HepG2 (cell line): ENCODE measurements around the gene LCN2. TPM values are rescaled to one million over a fixed set of nuclear protein-coding genes. Genes with fewer than 3 reads are reported as not detected.

Experiments
- ATAC-seq: fragments of 200-7000 bp; cut with Tn5 transposase; 3 replicates; pipeline ENCODE4 v1.9.1; 2020; ENCODE audit warnings: mild to moderate bottlenecking, moderate library complexity
- BruUV-seq: library from RNA; stranded (reverse); fragments of 400-500 nt; replicated peaks from 2 replicates; lab custom pipeline; 2021; lab: Mats Ljungman, UMichigan
- CTCF ChIA-PET: fragments of 300-600 bp; formaldehyde crosslinking; extraction: SDS; loops from one replicate; lab custom pipeline; 2021; ENCODE audit warnings: low total read pairs, inconsistent platforms, low intra/inter-chr PET ratio; lab: Yijun Ruan, JAX
- POLR2A ChIA-PET: fragments of 350-600 bp; sonication (Branson Sonifier 250); formaldehyde crosslinking; loops from one replicate; lab custom pipeline; 2020; ENCODE audit warnings: antibody characterized with exemption, inconsistent platforms; lab: Yijun Ruan, JAX
- DNase-seq: peaks from one replicate; pipeline ENCODE4 v3.0.0-alpha.2; 2015; ENCODE audit warnings: low spot score
- FAIRE-seq: peaks from 3 replicates; lab custom pipeline; 2011; peaks lifted over from hg19 to GRCh38; lab: Jason Lieb, UNC
- H2AFZ ChIP-seq: one replicate; pipeline ENCODE4 v1.6.1; 2011; ENCODE audit warnings: low read length, inconsistent platforms
- H3K27ac ChIP-seq: fragments of 300-600 bp; 3 replicates; pipeline ENCODE4 v1.8.0; 2011; ENCODE audit warnings: mixed run types, mild to moderate bottlenecking, mixed read lengths, low read length, inconsistent platforms; ENCODE audit not compliant: insufficient read depth; ENCODE audit errors: extremely low read length
- H3K27me3 ChIP-seq, 2 experiments: fragments of 200-600 bp in 1 of 2; 2 replicates in 1 of 2; 3 replicates in 1 of 2; pipeline versions ENCODE4 v1.6.0 to v1.8.0; 2011; ENCODE audit warnings: low read length in 2 of 2, mild to moderate bottlenecking in 2 of 2, moderate library complexity in 2 of 2, inconsistent platforms in 1 of 2; ENCODE audit not compliant: insufficient read depth in 2 of 2, control insufficient read depth in 1 of 2
- H3K36me3 ChIP-seq, 2 experiments: fragments of 200-600 bp in 1 of 2; replicated peaks in 1 of 2; 2 replicates in 1 of 2; 3 replicates in 1 of 2; pipeline versions ENCODE4 v1.5.1 to v1.8.0; 2011; ENCODE audit warnings: low read length in 2 of 2, inconsistent platforms in 1 of 2; ENCODE audit not compliant: insufficient read depth in 2 of 2, control insufficient read depth in 1 of 2
- H3K4me1 ChIP-seq: 2 replicates; pipeline ENCODE4 v1.5.1; 2012; ENCODE audit warnings: low read length, inconsistent platforms; ENCODE audit not compliant: insufficient read depth
- H3K4me2 ChIP-seq: 2 replicates; pipeline ENCODE4 v1.6.0; 2011; ENCODE audit warnings: low read depth, low read length, inconsistent platforms
- H3K4me3 ChIP-seq, 3 experiments: fragments of 200-600 bp in 1 of 3; sonication (generic), shearing (Covaris generic) in 1 of 3; replicated peaks in 1 of 3; 2 replicates each; pipeline ENCODE4 v1.5.1; 2011 to 2016; ENCODE audit warnings: low read length in 3 of 3, inconsistent platforms in 2 of 3, low read depth in 2 of 3, mild to moderate bottlenecking in 2 of 3, control low read depth in 1 of 3, mixed read lengths in 1 of 3; ENCODE audit not compliant: insufficient read depth in 1 of 3
- H3K79me2 ChIP-seq: one replicate; pipeline ENCODE4 v1.6.1; 2011; ENCODE audit warnings: low read length, inconsistent platforms; ENCODE audit not compliant: insufficient read depth
- H3K9ac ChIP-seq: 2 replicates; pipeline ENCODE4 v1.6.0; 2011; ENCODE audit warnings: mild to moderate bottlenecking, low read depth, low read length, inconsistent platforms; ENCODE audit not compliant: insufficient read depth
- H3K9me3 ChIP-seq: 2 replicates; pipeline ENCODE4 v1.5.1; 2012; ENCODE audit warnings: mild to moderate bottlenecking, low read length
- H4K20me1 ChIP-seq: 2 replicates; pipeline ENCODE4 v1.6.0; 2011; ENCODE audit warnings: inconsistent platforms, mild to moderate bottlenecking, low read length, moderate library complexity; ENCODE audit not compliant: insufficient read depth
- CBX2 ChIP-seq, 2 experiments: fragments of 200-600 bp in 1 of 2; sonication (generic); formaldehyde crosslinking in 1 of 2; IDR thresholded peaks; 2 replicates each; pipeline versions ENCODE4 v1.7.0 to v1.8.1; 2018 to 2022; ENCODE audit warnings: low read depth in 2 of 2, low read length in 1 of 2, mild to moderate bottlenecking in 1 of 2, missing genetic modification reagents in 1 of 2
- DNMT1 ChIP-seq: sonication (generic); formaldehyde crosslinking; IDR thresholded peaks from 2 replicates; pipeline ENCODE4 v1.5.1; 2020; ENCODE audit warnings: mild to moderate bottlenecking, missing genetic modification reagents
- FLYWCH1 ChIP-seq: sonication (generic); formaldehyde crosslinking; IDR thresholded peaks from 2 replicates; pipeline ENCODE4 v1.8.1; 2023; ENCODE audit warnings: mild to moderate bottlenecking, missing genetic modification reagents
- GATAD1 ChIP-seq: IDR thresholded peaks from 2 replicates; pipeline ENCODE4 v1.6.1; 2016; ENCODE audit warnings: missing genetic modification reagents, missing compliant biosample characterization
- MAFF ChIP-seq: IDR thresholded peaks from 2 replicates; pipeline ENCODE4 v1.6.1; 2011; ENCODE audit warnings: low read depth, low read length, improper control_type of control experiment
- NCOR1 ChIP-seq: fragments of 200-600 bp; sonication (generic); IDR thresholded peaks from 2 replicates; pipeline ENCODE4 v1.7.0; 2017; ENCODE audit warnings: antibody characterized with exemption, low read length, borderline replicate concordance
- NR2F6 ChIP-seq, 2 experiments: IDR thresholded peaks; 2 replicates each; pipeline ENCODE4 v1.6.1; 2016; ENCODE audit warnings: antibody characterized with exemption in 1 of 2, mild to moderate bottlenecking in 1 of 2
- POLR2AphosphoS5 ChIP-seq: IDR thresholded peaks from 2 replicates; pipeline ENCODE4 v1.6.1; 2012; ENCODE audit warnings: low read depth, low read length
- REXO4 ChIP-seq: sonication (generic); formaldehyde crosslinking; IDR thresholded peaks from 2 replicates; pipeline ENCODE4 v1.8.0; 2022; ENCODE audit warnings: missing genetic modification reagents, mild to moderate bottlenecking, borderline replicate concordance
- SIN3A ChIP-seq: IDR thresholded peaks from 2 replicates; pipeline ENCODE4 v1.6.1; 2011; ENCODE audit warnings: low read depth, mild to moderate bottlenecking, control low read depth, low read length, borderline replicate concordance
- SRF ChIP-seq: IDR thresholded peaks from 2 replicates; pipeline ENCODE4 v1.6.1; 2011; ENCODE audit warnings: mild to moderate bottlenecking, low read depth, low read length, moderate library complexity
- ZC3H13 ChIP-seq: sonication (generic); formaldehyde crosslinking; IDR thresholded peaks from 2 replicates; pipeline ENCODE4 v1.8.1; 2023; ENCODE audit warnings: mild to moderate bottlenecking, missing genetic modification reagents, moderate library complexity
- ZNF570 ChIP-seq: sonication (generic); formaldehyde crosslinking; IDR thresholded peaks from 2 replicates; pipeline ENCODE4 v1.4.0; 2020; ENCODE audit warnings: mild to moderate bottlenecking, missing genetic modification reagents, borderline replicate concordance
- ZNF766 ChIP-seq: sonication (generic); formaldehyde crosslinking; IDR thresholded peaks from 2 replicates; pipeline ENCODE4 v1.5.0; 2020; ENCODE audit warnings: missing genetic modification reagents, borderline replicate concordance
- ZSCAN30 ChIP-seq: sonication (generic); formaldehyde crosslinking; IDR thresholded peaks from 2 replicates; pipeline ENCODE4 v1.5.0; 2020; ENCODE audit warnings: mild to moderate bottlenecking, missing genetic modification reagents
- WGBS: methylation state at CpG from one replicate; pipeline ENCODE4 v1.1.6; 2017; ENCODE audit warnings: low lambda C conversion rate; 5-methylcytosine and 5-hydroxymethylcytosine counted together
- in situ Hi-C: cut with HindIII; loops from 2 replicates; pipeline ENCODE4 v1.10.0; 2017; ENCODE audit warnings: low pct_unique_long_range_greater_than_20kb; ENCODE audit not compliant: extremely low pct_ligation_motif_present
- intact Hi-C: fragments of 100-400 bp; cut with micrococcal nuclease; formaldehyde crosslinking; loops from one replicate; pipeline ENCODE4 v1.10.0; 2022; ENCODE audit not compliant: unreplicated experiment
- polyA plus RNA-seq, 8 experiments: library from polyadenylated mRNA; depleted of rRNA in 3 of 8; stranded (reverse) in 7 of 8; unstranded in 1 of 8; fragments of >200 nt; fragmentation: Illumina TruSeq in 4 of 8; extraction: Trizol in 4 of 8; gene quantifications; 2 replicates each; pipeline versions ENCODE4 v1.2.1 to v1.2.3, GENCODE V29; 2011 to 2016; ENCODE audit warnings: low read depth in 4 of 8, missing spikeins in 1 of 8, mixed read lengths in 1 of 8; ENCODE audit not compliant: insufficient read depth in 1 of 8
- total RNA-seq, 5 experiments: library from RNA; depleted of rRNA; stranded (reverse); fragments of >200 nt; fragmentation: Illumina TruSeq; extraction: Trizol; gene quantifications; 2 replicates each; pipeline ENCODE4 v1.2.3, GENCODE V29; 2016; ENCODE audit warnings: low read depth in 1 of 5
- TF ChIP-seq, protein P1 (sequence below): sonication (generic); formaldehyde crosslinking; IDR thresholded peaks from 2 replicates; pipeline ENCODE4 v1.5.1; 2020; ENCODE audit warnings: missing genetic modification reagents, mild to moderate bottlenecking, borderline replicate concordance
- TF ChIP-seq, protein P2 (sequence below): IDR thresholded peaks from 2 replicates; pipeline ENCODE4 v1.6.1; 2016

Gene LCN2
- total and polyA plus RNA-seq, 2 of the 13 experiments (the other 11 are each of a cell fraction or from before 2014, with no cell fraction given): 0.38 to 1.4 TPM

DNA sequence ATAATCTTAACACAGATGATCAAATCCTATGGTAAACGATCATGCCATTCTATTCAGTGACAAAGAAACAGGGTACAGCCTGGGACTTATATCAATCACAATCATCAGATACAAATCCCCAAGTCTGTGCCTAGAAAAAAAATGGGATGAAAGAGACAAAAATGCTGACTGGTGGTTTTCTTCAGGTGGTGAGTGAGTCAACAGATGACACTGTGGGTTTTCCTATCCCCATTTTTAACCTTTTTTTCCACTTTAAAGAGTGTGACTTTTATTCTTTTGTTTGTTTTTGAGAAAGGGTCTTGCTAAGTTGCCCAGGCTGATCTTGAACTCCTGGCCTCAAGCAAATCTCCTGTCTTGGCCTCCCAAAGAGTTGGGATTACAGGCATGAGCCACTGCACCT, 39.0 kb downstream of the LCN2 start (continued):
- TF ChIP-seq ZC3H13 (CRISPR knock-in tag): no peak
- no peak for TF ChIP-seq POLR2AphosphoS5
- TF ChIP-seq SIN3A: no peak
- TF ChIP-seq MAFF: peak; percentile 98
- TF ChIP-seq NR2F6 (IDR thresholded peaks at IDR 0.05): no peak
- no peak for TF ChIP-seq NR2F6 (CRISPR knock-in tag; IDR thresholded peaks at IDR 0.05)
- no peak for TF ChIP-seq CBX2 (IDR thresholded peaks at IDR 0.05; ENCODE audit: low read depth, low read length)
- TF ChIP-seq CBX2 (CRISPR knock-in tag; IDR thresholded peaks at IDR 0.05; ENCODE audit: low read depth): no peak
- TF ChIP-seq NCOR1: no peak
- no peak for TF ChIP-seq FLYWCH1 (CRISPR knock-in tag)
- TF ChIP-seq ZSCAN30: no peak
- no peak for TF ChIP-seq ZNF766 (CRISPR knock-in tag)
- no peak for TF ChIP-seq ZNF570 (CRISPR knock-in tag)

DNA sequence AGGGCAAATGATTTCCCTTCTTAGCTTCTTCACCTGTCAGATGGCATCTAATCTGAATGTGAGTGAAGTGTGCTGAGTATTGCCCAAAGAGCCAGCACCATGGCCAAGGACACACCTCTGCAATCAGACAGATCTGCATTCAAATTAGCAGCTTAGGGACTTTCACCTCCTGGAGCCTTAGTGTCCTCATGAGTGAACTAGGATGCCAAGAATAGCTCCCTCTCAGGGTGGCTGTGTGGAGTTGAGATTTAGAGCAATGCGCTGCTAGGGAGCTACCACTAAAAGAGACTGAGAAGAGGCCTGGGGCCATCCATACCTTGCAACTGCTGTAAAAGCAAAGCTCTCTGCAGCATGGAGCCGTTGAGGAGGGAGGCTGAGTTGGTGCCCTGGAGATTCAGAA, 40.8 kb downstream of the LCN2 start:
- POLR2A ChIA-PET: interaction anchor here (1.3 to 1.4 kb wide), 2 partner anchors 16 to 37 kb away, joined by 3 to 5 read pairs; no protein-coding TSS in a partner anchor
- Histone ChIP-seq H3K79me2 (peaks cover 9% of the 10 kb centered on the region), H2AFZ (no peak overlapping the region), H3K27me3 (no peaks in the 10 kb centered on the region), H3K27ac (no peak overlapping the region), H3K9ac (peak overlapping the region; percentile 81; the same call in 1 of the 2 replicates), H4K20me1 (no peaks in the 10 kb centered on the region), H3K4me2 (peak overlapping the region; percentile 71), H3K4me1 (peaks cover 11% of the 10 kb centered on the region), H3K36me3 (peaks cover 6 to 34% of the 10 kb centered on the region in 2 experiments; a peak in 4 of 5 replicates), H3K9me3 (no peaks in the 10 kb centered on the region), H3K4me3 (peak overlapping the region; percentile 75 to 95 (median 82); a peak in 4 of 6 replicates)
- DNase-seq (no peak), FAIRE-seq (no peak), ATAC-seq (peak; percentile 20; the same call in 2 of the 3 replicates)
- 83% methylated on average over 2 of the region's 2 CpGs for WGBS
- no TSS peak for BruUV-seq
- CTCF ChIA-PET: no interaction called here
- intact Hi-C loops (no loop called here), in situ Hi-C loops (no loop called here)
- TF ChIP-seq REXO4 (CRISPR knock-in tag) (no peak), SRF (no peak), DNMT1 (CRISPR knock-in tag) (0 out of 2 replicates have a peak, but pooled peaks have one; percentile 13), GATAD1 (CRISPR knock-in tag) (no peak)
- TF ChIP-seq, protein P1, sequence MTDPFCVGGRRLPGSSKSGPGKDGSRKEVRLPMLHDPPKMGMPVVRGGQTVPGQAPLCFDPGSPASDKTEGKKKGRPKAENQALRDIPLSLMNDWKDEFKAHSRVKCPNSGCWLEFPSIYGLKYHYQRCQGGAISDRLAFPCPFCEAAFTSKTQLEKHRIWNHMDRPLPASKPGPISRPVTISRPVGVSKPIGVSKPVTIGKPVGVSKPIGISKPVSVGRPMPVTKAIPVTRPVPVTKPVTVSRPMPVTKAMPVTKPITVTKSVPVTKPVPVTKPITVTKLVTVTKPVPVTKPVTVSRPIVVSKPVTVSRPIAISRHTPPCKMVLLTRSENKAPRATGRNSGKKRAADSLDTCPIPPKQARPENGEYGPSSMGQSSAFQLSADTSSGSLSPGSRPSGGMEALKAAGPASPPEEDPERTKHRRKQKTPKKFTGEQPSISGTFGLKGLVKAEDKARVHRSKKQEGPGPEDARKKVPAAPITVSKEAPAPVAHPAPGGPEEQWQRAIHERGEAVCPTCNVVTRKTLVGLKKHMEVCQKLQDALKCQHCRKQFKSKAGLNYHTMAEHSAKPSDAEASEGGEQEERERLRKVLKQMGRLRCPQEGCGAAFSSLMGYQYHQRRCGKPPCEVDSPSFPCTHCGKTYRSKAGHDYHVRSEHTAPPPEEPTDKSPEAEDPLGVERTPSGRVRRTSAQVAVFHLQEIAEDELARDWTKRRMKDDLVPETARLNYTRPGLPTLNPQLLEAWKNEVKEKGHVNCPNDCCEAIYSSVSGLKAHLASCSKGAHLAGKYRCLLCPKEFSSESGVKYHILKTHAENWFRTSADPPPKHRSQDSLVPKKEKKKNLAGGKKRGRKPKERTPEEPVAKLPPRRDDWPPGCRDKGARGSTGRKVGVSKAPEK (CRISPR knock-in tag): no peak
- TF ChIP-seq, protein P2, sequence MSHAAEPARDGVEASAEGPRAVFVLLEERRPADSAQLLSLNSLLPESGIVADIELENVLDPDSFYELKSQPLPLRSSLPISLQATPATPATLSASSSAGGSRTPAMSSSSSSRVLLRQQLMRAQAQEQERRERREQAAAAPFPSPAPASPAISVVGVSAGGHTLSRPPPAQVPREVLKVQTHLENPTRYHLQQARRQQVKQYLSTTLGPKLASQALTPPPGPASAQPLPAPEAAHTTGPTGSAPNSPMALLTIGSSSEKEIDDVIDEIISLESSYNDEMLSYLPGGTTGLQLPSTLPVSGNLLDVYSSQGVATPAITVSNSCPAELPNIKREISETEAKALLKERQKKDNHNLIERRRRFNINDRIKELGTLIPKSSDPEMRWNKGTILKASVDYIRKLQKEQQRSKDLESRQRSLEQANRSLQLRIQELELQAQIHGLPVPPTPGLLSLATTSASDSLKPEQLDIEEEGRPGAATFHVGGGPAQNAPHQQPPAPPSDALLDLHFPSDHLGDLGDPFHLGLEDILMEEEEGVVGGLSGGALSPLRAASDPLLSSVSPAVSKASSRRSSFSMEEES (CRISPR knock-in tag): no peak
